HUDEP-2 (cell line): Measurements from ENCODE around the gene LDB3.

ENCODE experiments used
- DNase-seq, 76 experiments: peaks; one replicate each; lab custom pipeline; 2025; ENCODE audit not compliant: unreplicated experiment in 76 of 76; lab: John Stamatoyannopoulos, UW

The LDB3 gene

GRCh38 chr10:86756511-86757112 is 88.3 kb downstream of the LDB3 start, which contains the start of gene BMPR1A:
TSS of gene BMPR1A (plus strand) at chr10:86756619. CDS start at chr10:86876019, 119,400 bp downstream.
- peak in 30 of 76 experiments; percentile 30 to 87 (median 76) for DNase-seq

GRCh38 chr10:86757113-86757972 is 89.0 kb downstream of the LDB3 start:
- DNase-seq = peak in 16 of 76 experiments; percentile 5 to 55 (median 22)

DNA sequence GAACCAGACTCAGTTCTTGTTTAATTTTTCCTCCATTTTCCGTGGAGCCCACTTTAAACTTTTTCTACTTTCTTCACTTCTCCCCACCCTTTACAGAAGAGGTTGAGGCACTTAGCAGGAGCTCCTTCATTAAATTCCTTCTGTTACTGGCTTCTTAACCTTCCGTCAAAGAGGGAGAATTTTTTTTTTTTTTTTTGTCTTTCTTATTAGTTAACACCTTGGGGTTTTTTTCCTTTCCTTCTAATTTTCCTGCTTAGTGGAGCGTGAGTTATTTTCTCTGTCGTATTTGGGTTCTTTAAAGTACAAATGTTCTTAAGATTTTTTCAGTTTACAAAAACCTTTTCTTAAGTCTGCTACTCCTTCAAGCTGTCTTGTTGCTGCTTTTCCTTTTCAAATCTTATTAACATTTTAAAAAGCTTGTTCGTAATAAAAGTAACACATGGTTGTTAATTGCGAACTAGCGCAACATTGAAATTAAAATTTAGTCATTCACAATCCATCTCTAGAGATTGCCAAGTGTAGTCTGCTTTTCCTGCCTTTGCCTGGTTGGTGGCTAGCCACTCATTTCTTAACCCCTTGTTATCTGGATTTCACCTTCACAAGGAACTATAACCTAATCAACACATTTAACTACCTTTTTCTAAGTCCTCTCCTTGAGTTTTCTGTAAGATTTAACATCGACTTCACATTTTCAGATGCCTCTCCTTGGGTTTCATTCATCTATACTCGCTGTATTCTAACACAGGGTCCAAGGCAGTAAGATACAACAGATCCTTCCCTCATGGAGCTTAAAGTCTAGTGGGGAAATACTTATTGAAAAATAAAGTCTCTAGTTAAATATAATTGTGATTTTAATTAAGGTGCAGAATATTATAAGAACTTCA is 90.1 kb downstream of the LDB3 start:
- DNase-seq = peak in 15 of 76 experiments; percentile 3 to 45 (median 23)

DNA sequence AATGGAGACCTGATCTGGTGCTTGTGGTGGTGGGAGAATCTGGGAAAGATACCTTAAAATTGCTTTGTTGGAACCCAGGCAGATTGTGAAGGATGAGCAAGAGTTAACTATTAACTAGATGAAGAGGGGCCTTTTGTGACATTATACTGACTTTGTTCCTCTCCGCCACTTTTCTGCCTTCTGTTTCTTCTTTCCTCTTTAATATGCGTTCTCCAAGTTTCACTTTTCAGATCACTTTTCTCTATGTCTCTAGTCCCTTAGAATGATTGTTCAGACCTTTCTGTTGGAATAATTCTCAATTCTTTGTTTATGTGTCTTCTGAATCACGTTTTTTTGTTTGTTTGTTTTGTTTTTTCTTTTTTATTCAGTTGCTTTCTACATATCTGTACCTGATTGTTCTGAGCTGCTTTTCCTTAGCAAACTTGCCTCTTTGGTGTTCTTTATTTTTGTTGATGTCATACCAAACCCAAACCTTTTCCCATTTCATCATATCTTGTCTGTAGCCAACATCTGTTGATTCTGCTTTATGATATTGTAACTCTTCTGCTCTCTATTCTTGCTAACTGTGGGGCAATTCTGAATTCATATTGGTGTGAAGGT is 90.9 kb downstream of the LDB3 start:
- peak in 18 of 76 experiments; percentile 4 to 56 (median 30) for DNase-seq

DNA sequence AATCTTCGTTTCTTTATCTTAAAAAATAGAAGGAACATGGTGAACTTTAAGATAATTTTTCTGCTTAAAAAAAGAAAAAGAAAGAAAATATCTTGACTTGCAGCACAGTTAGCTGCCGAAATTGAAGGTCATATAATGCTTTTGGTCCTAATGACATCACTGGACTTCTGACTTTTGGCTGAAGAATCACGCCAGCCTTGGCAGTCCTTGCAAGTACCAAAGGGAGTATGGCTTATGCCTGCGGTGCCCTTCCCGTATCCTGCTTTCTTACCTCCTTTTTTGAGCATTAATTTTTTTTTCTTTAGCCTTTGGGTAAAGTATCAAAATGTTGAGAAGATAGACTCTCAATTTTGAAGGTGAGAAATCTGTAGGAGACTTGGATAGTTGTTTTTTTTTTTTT is 95.1 kb downstream of the LDB3 start:
- DNase-seq = no peak

DNA sequence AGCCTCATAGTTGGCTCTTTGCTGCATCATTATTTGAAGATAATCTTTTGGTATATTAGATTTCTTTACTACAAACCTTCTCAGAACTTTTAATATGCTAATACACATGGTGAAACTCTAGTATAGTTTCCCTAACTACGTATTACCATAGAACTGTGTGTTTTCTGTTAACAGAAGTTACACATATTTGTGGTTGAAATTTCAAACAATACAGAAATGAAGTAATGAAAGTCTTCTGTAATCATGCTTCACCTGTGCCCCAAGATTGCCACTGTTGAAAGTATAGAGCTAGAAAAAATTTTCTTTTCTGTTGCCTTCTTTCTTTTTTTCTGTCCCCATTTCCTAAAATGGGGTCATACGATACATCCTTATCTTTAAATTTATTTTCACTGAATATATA is 97.2 kb downstream of the LDB3 start:
- DNase-seq = no peak

- no peak for DNase-seq
Measured at GRCh38 chr10:86768412-86769062, 100.2 kb downstream of the LDB3 start.

DNA sequence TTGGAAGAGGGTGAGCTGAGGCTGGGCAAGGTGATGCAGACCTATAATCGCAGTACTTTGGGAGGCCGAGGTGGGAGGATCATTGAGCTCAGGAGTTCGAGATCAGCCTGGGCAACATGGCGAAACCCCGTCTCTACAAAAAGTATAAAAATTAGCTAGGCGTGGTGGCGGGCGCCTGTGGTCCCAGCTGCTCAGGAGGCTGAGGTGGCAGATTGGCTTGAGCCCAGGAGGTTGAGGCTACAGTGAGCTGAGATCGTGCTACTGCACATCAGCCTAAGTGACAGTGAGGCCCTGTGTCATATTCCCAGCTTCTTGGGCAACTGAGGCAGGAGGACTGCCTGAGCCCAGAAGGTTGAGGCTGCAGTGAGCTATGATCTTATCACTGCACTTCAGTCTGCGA is 101.7 kb downstream of the LDB3 start:
- peak in 1 of 76 experiments; percentile 25 for DNase-seq

- DNase-seq = peak in 43 of 76 experiments; percentile 4 to 71 (median 37)
Measured at GRCh38 chr10:86770412-86770960, 102.2 kb downstream of the LDB3 start.

DNA sequence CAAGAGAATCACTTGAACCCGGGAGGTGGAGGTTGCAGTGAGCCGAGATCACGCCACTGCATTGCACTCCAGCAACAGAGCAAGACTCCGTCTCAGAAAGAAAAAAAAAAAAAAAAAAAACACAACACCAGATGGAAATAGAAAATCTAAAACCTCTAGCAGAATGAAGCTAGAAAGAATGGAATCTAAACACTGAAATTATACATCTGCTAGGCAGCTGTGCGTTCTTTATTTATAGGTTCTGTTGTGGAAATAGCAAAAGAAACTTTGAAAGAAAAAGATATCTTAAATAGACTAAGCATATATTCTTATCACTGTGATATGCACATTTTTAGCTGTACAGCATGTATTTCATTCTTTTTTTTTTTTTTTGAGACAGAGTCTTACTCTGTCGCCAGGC is 105.2 kb downstream of the LDB3 start:
- no peak for DNase-seq

GRCh38 chr10:86775056-86775869 is 107.0 kb downstream of the LDB3 start:
- peak in 70 of 76 experiments; percentile 15 to 94 (median 68) for DNase-seq

- no peak for DNase-seq
Measured at GRCh38 chr10:86775870-86776180, 107.5 kb downstream of the LDB3 start.

GRCh38 chr10:86779220-86780017 is 111.1 kb downstream of the LDB3 start:
- DNase-seq = no peak

GRCh38 chr10:86782701-86783418 is 114.5 kb downstream of the LDB3 start:
- no peak for DNase-seq

- DNase-seq = no peak
Measured at GRCh38 chr10:86785037-86785436, 116.7 kb downstream of the LDB3 start.
